Measurements from ENCODE around the gene PFDN4.

GRCh38 chr20:54174457-54175175 is 33.3 kb upstream of the PFDN4 start:
- TF ChIP-seq, protein P1, sequence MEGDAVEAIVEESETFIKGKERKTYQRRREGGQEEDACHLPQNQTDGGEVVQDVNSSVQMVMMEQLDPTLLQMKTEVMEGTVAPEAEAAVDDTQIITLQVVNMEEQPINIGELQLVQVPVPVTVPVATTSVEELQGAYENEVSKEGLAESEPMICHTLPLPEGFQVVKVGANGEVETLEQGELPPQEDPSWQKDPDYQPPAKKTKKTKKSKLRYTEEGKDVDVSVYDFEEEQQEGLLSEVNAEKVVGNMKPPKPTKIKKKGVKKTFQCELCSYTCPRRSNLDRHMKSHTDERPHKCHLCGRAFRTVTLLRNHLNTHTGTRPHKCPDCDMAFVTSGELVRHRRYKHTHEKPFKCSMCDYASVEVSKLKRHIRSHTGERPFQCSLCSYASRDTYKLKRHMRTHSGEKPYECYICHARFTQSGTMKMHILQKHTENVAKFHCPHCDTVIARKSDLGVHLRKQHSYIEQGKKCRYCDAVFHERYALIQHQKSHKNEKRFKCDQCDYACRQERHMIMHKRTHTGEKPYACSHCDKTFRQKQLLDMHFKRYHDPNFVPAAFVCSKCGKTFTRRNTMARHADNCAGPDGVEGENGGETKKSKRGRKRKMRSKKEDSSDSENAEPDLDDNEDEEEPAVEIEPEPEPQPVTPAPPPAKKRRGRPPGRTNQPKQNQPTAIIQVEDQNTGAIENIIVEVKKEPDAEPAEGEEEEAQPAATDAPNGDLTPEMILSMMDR (IDR thresholded peaks at IDR 0.05), result no peak
- no peak for TF ChIP-seq POLR2A (IDR thresholded peaks at IDR 0.05)

Measured in lower leg skin (tissue), 3 donors.